Hepatocyte (in vitro differentiated cells): Measurements from ENCODE around the gene PHF14. TPM values are rescaled to one million over a fixed set of nuclear protein-coding genes. Genes with fewer than 3 reads are reported as not detected.
"Not testable (repeated sequence)": the region's sequence is repeated elsewhere in the genome, so short reads cannot be mapped to it uniquely, and the experiment has no call there.

Experiments used
- DNase-seq: peaks from one replicate; pipeline ENCODE4 v3.0.0-alpha.2; 2016; ENCODE audit warnings: low spot score
- H2AFZ ChIP-seq: fragments of 200-600 bp; sonication (generic); 2 replicates; pipeline ENCODE4 v1.6.0; 2016; ENCODE audit warnings: antibody characterized with exemption, mild to moderate bottlenecking
- H3K27ac ChIP-seq: fragments of 200-600 bp; sonication (generic); 2 replicates; pipeline ENCODE4 v1.5.1; 2016; ENCODE audit warnings: mild to moderate bottlenecking
- H3K27me3 ChIP-seq: fragments of 200-600 bp; sonication (generic); 2 replicates; pipeline ENCODE4 v1.6.1; 2016
- H3K36me3 ChIP-seq: fragments of 200-600 bp; sonication (generic); replicated peaks from 2 replicates; pipeline ENCODE4 v1.5.1; 2016; ENCODE audit warnings: low read depth; ENCODE audit not compliant: insufficient read depth
- H3K4me1 ChIP-seq: fragments of 200-600 bp; sonication (generic); 2 replicates; pipeline ENCODE4 v1.5.1; 2016; ENCODE audit warnings: mild to moderate bottlenecking, moderate library complexity; ENCODE audit not compliant: insufficient read depth
- H3K4me2 ChIP-seq: fragments of 200-600 bp; sonication (generic); 2 replicates; pipeline ENCODE4 v1.6.0; 2016
- H3K4me3 ChIP-seq: fragments of 200-600 bp; sonication (generic); 2 replicates; pipeline ENCODE4 v1.5.1; 2016; ENCODE audit warnings: mild to moderate bottlenecking
- H3K79me2 ChIP-seq: fragments of 200-600 bp; sonication (generic); 2 replicates; pipeline ENCODE4 v1.6.0; 2017; ENCODE audit warnings: mild to moderate bottlenecking
- H3K9me2 ChIP-seq: fragments of 200-600 bp; sonication (generic); replicated peaks from 2 replicates; pipeline ENCODE4 v1.6.0; 2017; ENCODE audit warnings: mild to moderate bottlenecking; ENCODE audit not compliant: insufficient read depth
- H3K9me3 ChIP-seq: fragments of 200-600 bp; sonication (generic); 2 replicates; pipeline ENCODE4 v1.5.1; 2016; ENCODE audit warnings: low read depth, mild to moderate bottlenecking
- H4K20me1 ChIP-seq: fragments of 200-600 bp; sonication (generic); 2 replicates; pipeline ENCODE4 v1.6.0; 2016; ENCODE audit warnings: mild to moderate bottlenecking; ENCODE audit not compliant: insufficient read depth, poor library complexity, severe bottlenecking
- CTCF ChIP-seq: fragments of 200-600 bp; sonication (generic); IDR thresholded peaks from 2 replicates; pipeline ENCODE4 v1.5.1; 2016; ENCODE audit warnings: antibody characterized with exemption, mild to moderate bottlenecking; ENCODE audit not compliant: poor library complexity
- EZH2 ChIP-seq: fragments of 200-600 bp; sonication (generic); IDR thresholded peaks from 2 replicates; pipeline ENCODE4 v1.6.1; 2016; ENCODE audit warnings: antibody characterized with exemption, mild to moderate bottlenecking, borderline replicate concordance
- EZH2phosphoT487 ChIP-seq: fragments of 200-600 bp; sonication (generic); IDR thresholded peaks from one replicate; pipeline ENCODE4 v1.6.1; 2018; ENCODE audit warnings: antibody characterized with exemption, mild to moderate bottlenecking, low read depth, moderate library complexity; ENCODE audit not compliant: unreplicated experiment, severe bottlenecking
- WGBS: methylation state at CpG from one replicate; pipeline ENCODE4 v1.1.6; 2016; ENCODE audit warnings: low lambda C conversion rate; ENCODE audit errors: missing lambda C conversion rate; 5-methylcytosine and 5-hydroxymethylcytosine counted together
- polyA plus RNA-seq: library from polyadenylated mRNA; unstranded; fragments of >200 nt; fragmentation: Nextera tagmentation; extraction: Ambion mirVana; gene quantifications from 2 replicates; pipeline ENCODE4 v1.2.1, GENCODE V29; 2016
- total RNA-seq: library from RNA; depleted of rRNA; stranded (reverse); fragments of >200 nt; gene quantifications from 2 replicates; pipeline ENCODE4 v1.2.3, GENCODE V29; 2014

The PHF14 gene
- total and polyA plus RNA-seq, 2 experiments from 2014 or later: 31.5 to 49.1 TPM

GRCh38 chr7:10952588-10952987, 21.1 kb upstream of the PHF14 start:
- Histone ChIP-seq H3K9me3 (no peaks in the 10 kb centered on the region), H2AFZ (no peak overlapping the region), H3K4me1 (no peaks in the 10 kb centered on the region), H3K36me3 (no peaks in the 10 kb centered on the region), H3K4me3 (no peak overlapping the region), H3K27ac (no peak overlapping the region), H3K4me2 (no peak overlapping the region), H3K27me3 (no peaks in the 10 kb centered on the region), H3K9me2 (no peaks in the 10 kb centered on the region), H4K20me1 (no peaks in the 10 kb centered on the region), H3K79me2 (no peaks in the 10 kb centered on the region)
- TF ChIP-seq EZH2phosphoT487: no peak
- no peak for TF ChIP-seq CTCF
- TF ChIP-seq EZH2: no peak
- DNase-seq: no peak

- H3K4me1 ChIP-seq, H3K4me2 ChIP-seq, H3K27me3 ChIP-seq, H3K36me3 ChIP-seq, H2AFZ ChIP-seq, H3K9me2 ChIP-seq, H3K4me3 ChIP-seq, H4K20me1 ChIP-seq, H3K79me2 ChIP-seq, H3K27ac ChIP-seq, H3K9me3 ChIP-seq, DNase-seq: not testable (repeated sequence)
- WGBS: 86% methylated on average over 4 of the region's 4 CpGs
Measured at GRCh38 chr7:10953078-10953750, 20.5 kb upstream of the PHF14 start.

- Histone ChIP-seq H3K4me3 (no peak overlapping the region), H3K79me2 (no peaks in the 10 kb centered on the region), H3K9me2 (no peaks in the 10 kb centered on the region), H2AFZ (no peak overlapping the region), H3K4me2 (no peak overlapping the region), H3K36me3 (no peaks in the 10 kb centered on the region), H3K27ac (no peak overlapping the region), H3K9me3 (no peaks in the 10 kb centered on the region), H3K27me3 (no peaks in the 10 kb centered on the region), H4K20me1 (no peaks in the 10 kb centered on the region), H3K4me1 (no peaks in the 10 kb centered on the region)
- WGBS: 89% methylated on average over 4 of the region's 4 CpGs
- DNase-seq: no peak
- TF ChIP-seq CTCF: no peak
- no peak for TF ChIP-seq EZH2
- no peak for TF ChIP-seq EZH2phosphoT487
Measured at GRCh38 chr7:10956528-10956927, 17.1 kb upstream of the PHF14 start.

GRCh38 chr7:10960242-10960641, 13.4 kb upstream of the PHF14 start:
- not testable (repeated sequence) for H4K20me1 ChIP-seq, H3K4me1 ChIP-seq, H3K36me3 ChIP-seq, H3K9me3 ChIP-seq, H3K4me3 ChIP-seq, DNase-seq, H3K27me3 ChIP-seq, H3K9me2 ChIP-seq, H3K27ac ChIP-seq, H3K4me2 ChIP-seq, H3K79me2 ChIP-seq, H2AFZ ChIP-seq
- WGBS: 88% methylated on average over 1 of the region's 1 CpG

GRCh38 chr7:10965016-10965415, 8.7 kb upstream of the PHF14 start:
- not testable (repeated sequence) for DNase-seq, H3K4me3 ChIP-seq, H3K4me2 ChIP-seq, H2AFZ ChIP-seq, H3K36me3 ChIP-seq, H3K9me3 ChIP-seq, H3K27me3 ChIP-seq, H3K9me2 ChIP-seq, H3K27ac ChIP-seq, H3K4me1 ChIP-seq, H4K20me1 ChIP-seq, H3K79me2 ChIP-seq
- 90% methylated on average over 4 of the region's 4 CpGs for WGBS
